Large intestine (tissue), 3 donors: ENCODE data around the gene VANGL1. TPM values are rescaled to one million over a fixed set of nuclear protein-coding genes. Genes with fewer than 3 reads are reported as not detected.

ENCODE experiments used
- DNase-seq, 2 donors: peaks; one replicate each; pipeline versions ENCODE4 v3.0.0 to v3.0.0-alpha.2; 2013
- H3K27ac ChIP-seq: one replicate; pipeline ENCODE4 v1.5.1; 2013; ENCODE audit warnings: low read length
- H3K27me3 ChIP-seq: 2 replicates; pipeline ENCODE4 v1.6.1; 2013; ENCODE audit warnings: low read length; ENCODE audit not compliant: control insufficient read depth, insufficient read depth
- H3K36me3 ChIP-seq: 2 replicates; pipeline ENCODE4 v1.6.1; 2013; ENCODE audit warnings: low read length; ENCODE audit not compliant: control insufficient read depth, insufficient read depth
- H3K4me1 ChIP-seq: one replicate; pipeline ENCODE4 v1.6.1; 2013; ENCODE audit warnings: low read length; ENCODE audit not compliant: control insufficient read depth, insufficient read depth
- H3K4me3 ChIP-seq: one replicate; pipeline ENCODE4 v1.5.1; 2013; ENCODE audit warnings: low read length
- H3K9me3 ChIP-seq: one replicate; pipeline ENCODE4 v1.6.1; 2013; ENCODE audit warnings: mild to moderate bottlenecking, low read depth, low read length, moderate library complexity; ENCODE audit not compliant: control insufficient read depth
- WGBS: methylation state at CpG from one replicate; pipeline ENCODE4 v1.1.5; 2013; ENCODE audit warnings: low lambda C conversion rate; ENCODE audit not compliant: insufficient coverage; 5-methylcytosine and 5-hydroxymethylcytosine counted together
- polyA plus RNA-seq: library from polyadenylated mRNA; unstranded; fragments of 120-200 nt; gene quantifications from one replicate; pipeline ENCODE4 v1.2.1, GENCODE V29; 2013

VANGL1 gene
- polyA plus RNA-seq, 1 donor, result 9.9 TPM

- peak; percentile 61 to 81 for DNase-seq
- Histone ChIP-seq H3K36me3 (no peaks in the 10 kb centered on the region), H3K27ac (peak overlapping the region; percentile 48), H3K4me1 (peaks cover 27% of the 10 kb centered on the region), H3K4me3 (no peak overlapping the region), H3K27me3 (no peaks in the 10 kb centered on the region), H3K9me3 (no peaks in the 10 kb centered on the region)
- WGBS, result no CpG with 5 or more reads among the region's 1 CpG
These were observed 72.9 kb downstream of the VANGL1 start for GRCh38 chr1:115714572-115715141.

DNA sequence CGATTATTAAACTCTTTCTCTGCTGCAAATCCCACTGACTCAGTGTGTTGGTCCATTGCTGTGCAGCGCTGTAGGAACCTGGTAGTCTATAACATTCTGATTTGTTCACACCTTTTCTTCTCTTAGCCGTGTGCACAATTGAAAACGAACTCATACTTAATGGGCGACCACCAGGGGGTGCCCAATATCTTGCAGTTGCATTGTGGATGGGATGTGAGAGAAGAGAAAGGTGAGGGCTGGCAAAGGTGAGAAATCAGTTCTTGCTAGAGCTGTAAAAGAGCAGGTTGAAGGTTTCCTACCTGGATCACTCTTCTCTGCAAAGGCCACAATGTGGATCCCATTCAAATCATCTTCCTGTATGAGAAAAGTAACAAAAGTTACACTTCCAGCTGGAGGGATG lies 75.8 kb downstream of the VANGL1 start:
- Histone ChIP-seq H3K9me3 (no peaks in the 10 kb centered on the region), H3K27me3 (no peaks in the 10 kb centered on the region), H3K27ac (no peak overlapping the region), H3K36me3 (no peaks in the 10 kb centered on the region), H3K4me3 (no peak overlapping the region), H3K4me1 (peaks cover 14% of the 10 kb centered on the region)
- WGBS, result no CpG with 5 or more reads among the region's 5 CpGs
- peak; percentile 19 to 22 for DNase-seq

DNA sequence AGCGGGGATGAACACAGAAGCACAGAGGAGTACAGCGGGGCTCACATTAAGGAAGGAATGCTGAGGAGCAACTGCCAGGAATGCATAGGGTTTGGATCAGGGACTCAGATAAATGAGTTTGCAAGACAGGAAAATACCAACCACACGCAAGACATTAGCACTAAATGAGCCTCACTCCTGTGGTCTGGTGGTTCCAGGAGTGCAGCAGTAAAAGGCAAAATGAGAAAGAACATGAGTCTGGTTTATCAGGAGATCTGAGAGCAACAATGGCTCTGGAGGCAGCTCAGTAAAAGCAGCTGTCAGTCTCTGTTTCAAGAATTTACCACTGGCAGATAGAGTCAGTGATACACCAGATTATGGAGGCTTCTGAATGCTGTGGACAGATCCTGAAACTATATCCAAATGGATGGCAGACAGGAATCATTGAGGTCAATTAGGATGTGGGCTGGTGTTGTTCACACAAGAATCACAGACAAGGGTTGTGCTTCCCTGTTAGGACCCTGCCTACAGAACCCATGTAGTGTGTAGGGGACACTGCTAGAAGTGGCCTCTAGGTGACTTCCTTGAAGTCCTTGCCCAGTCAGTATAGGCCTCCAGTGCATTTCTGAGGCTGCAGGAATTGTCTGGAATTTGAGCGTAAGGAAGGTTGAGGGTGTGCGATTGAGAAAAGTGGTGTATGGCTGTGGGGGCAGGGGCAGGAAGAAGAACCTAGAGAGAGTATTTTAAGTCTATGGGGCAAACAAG lies 76.4 kb downstream of the VANGL1 start:
- DNase-seq, result no peak
- no peak overlapping the region for H3K4me3 ChIP-seq
- H3K9me3 ChIP-seq, result no peaks in the 10 kb centered on the region
- 100% methylated on average over 1 of the region's 5 CpGs for WGBS
- H3K27ac ChIP-seq, result no peak overlapping the region
- H3K36me3 ChIP-seq, result no peaks in the 10 kb centered on the region
- H3K27me3 ChIP-seq, result no peaks in the 10 kb centered on the region
- peaks cover 14% of the 10 kb centered on the region for H3K4me1 ChIP-seq

GRCh38 chr1:115719285-115719684 lies 77.5 kb downstream of the VANGL1 start:
- H3K36me3 ChIP-seq, result no peaks in the 10 kb centered on the region
- peaks cover 7% of the 10 kb centered on the region for H3K4me1 ChIP-seq
- no peak for DNase-seq
- H3K9me3 ChIP-seq, result no peaks in the 10 kb centered on the region
- no peak overlapping the region for H3K4me3 ChIP-seq
- WGBS, result no CpG with 5 or more reads among the region's 7 CpGs
- no peak overlapping the region for H3K27ac ChIP-seq
- no peaks in the 10 kb centered on the region for H3K27me3 ChIP-seq

- Histone ChIP-seq H3K4me1 (no peaks in the 10 kb centered on the region), H3K27me3 (no peaks in the 10 kb centered on the region), H3K27ac (no peak overlapping the region), H3K4me3 (no peak overlapping the region), H3K36me3 (no peaks in the 10 kb centered on the region), H3K9me3 (no peaks in the 10 kb centered on the region)
- WGBS, result 100% methylated on average over 1 of the region's 1 CpG
- DNase-seq, result no peak
These were observed 80.5 kb downstream of the VANGL1 start for GRCh38 chr1:115722221-115722620.

DNA sequence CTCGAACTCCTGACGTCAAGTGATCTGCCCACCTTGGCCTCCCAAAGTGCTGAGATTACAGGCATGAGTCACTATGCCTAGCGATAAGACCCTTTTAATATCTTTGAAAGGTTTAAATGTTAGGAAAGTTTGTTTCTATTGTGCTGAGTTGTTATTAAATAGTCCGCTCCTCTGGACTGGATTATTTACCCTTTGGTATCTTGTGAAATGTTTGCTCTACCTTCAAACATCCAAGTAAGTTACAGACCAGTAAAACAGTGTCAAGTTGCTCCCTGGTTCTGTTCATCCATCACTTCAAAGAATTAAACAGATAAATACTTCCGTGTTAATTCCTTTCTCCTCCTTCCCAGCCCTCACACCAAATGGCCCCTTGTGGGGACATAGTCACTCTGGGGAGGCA lies 82.0 kb downstream of the VANGL1 start:
- no peaks in the 10 kb centered on the region for H3K27me3 ChIP-seq
- H3K4me1 ChIP-seq, result no peaks in the 10 kb centered on the region
- DNase-seq, result no peak
- WGBS, result 40% methylated on average over 1 of the region's 5 CpGs
- H3K27ac ChIP-seq, result no peak overlapping the region
- no peaks in the 10 kb centered on the region for H3K9me3 ChIP-seq
- H3K4me3 ChIP-seq, result no peak overlapping the region
- no peaks in the 10 kb centered on the region for H3K36me3 ChIP-seq

GRCh38 chr1:115725600-115725999 lies 83.8 kb downstream of the VANGL1 start:
- H3K9me3 ChIP-seq, result no peaks in the 10 kb centered on the region
- no CpG with 5 or more reads among the region's 2 CpGs for WGBS
- H3K27ac ChIP-seq, result no peak overlapping the region
- no peaks in the 10 kb centered on the region for H3K4me1 ChIP-seq
- no peaks in the 10 kb centered on the region for H3K36me3 ChIP-seq
- H3K27me3 ChIP-seq, result no peaks in the 10 kb centered on the region
- no peak for DNase-seq
- H3K4me3 ChIP-seq, result no peak overlapping the region

DNA sequence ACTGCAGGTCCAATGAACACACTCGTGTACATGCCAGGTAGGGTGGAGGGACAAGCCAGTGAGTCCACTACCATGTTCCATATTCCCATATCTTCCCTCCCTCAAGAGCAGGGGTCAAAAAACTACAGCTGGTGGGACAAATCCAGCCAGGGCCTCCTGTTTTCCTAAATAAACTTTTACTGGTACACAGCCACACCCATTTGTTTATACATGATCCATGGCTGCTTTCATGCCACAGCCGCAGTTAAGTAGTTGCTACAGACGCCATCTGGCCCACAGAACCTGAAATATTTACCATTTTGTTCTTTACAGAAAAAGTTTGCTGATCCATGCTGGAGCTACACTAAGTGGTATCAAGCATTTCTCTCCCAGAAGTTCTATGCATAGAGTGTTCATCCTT lies 84.4 kb downstream of the VANGL1 start:
- Histone ChIP-seq H3K27ac (no peak overlapping the region), H3K27me3 (no peaks in the 10 kb centered on the region), H3K36me3 (no peaks in the 10 kb centered on the region), H3K4me1 (no peaks in the 10 kb centered on the region), H3K9me3 (no peaks in the 10 kb centered on the region), H3K4me3 (no peak overlapping the region)
- no peak for DNase-seq
- WGBS, result 60% methylated on average over 1 of the region's 3 CpGs

- DNase-seq, result no peak
- no peaks in the 10 kb centered on the region for H3K4me1 ChIP-seq
- no peak overlapping the region for H3K27ac ChIP-seq
- H3K36me3 ChIP-seq, result no peaks in the 10 kb centered on the region
- H3K4me3 ChIP-seq, result no peak overlapping the region
- no peaks in the 10 kb centered on the region for H3K27me3 ChIP-seq
- H3K9me3 ChIP-seq, result no peaks in the 10 kb centered on the region
These were observed 84.8 kb downstream of the VANGL1 start for GRCh38 chr1:115726570-115726969.

- Histone ChIP-seq H3K27me3 (no peaks in the 10 kb centered on the region), H3K9me3 (no peaks in the 10 kb centered on the region), H3K36me3 (no peaks in the 10 kb centered on the region), H3K4me1 (no peaks in the 10 kb centered on the region), H3K4me3 (no peak overlapping the region), H3K27ac (no peak overlapping the region)
- WGBS, result no CpG with 5 or more reads among the region's 7 CpGs
- DNase-seq, result peak; percentile 44 to 47
These were observed 86.0 kb downstream of the VANGL1 start for GRCh38 chr1:115727706-115728249.

- no peaks in the 10 kb centered on the region for H3K36me3 ChIP-seq
- H3K9me3 ChIP-seq, result no peaks in the 10 kb centered on the region
- H3K27me3 ChIP-seq, result no peaks in the 10 kb centered on the region
- WGBS, result 63% methylated on average over 1 of the region's 1 CpG
- H3K4me1 ChIP-seq, result no peaks in the 10 kb centered on the region
- H3K4me3 ChIP-seq, result no peak overlapping the region
- DNase-seq, result no peak
- no peak overlapping the region for H3K27ac ChIP-seq
These were observed 86.6 kb downstream of the VANGL1 start for GRCh38 chr1:115728341-115728740.
